ENCODE results near the gene ETV1.

- no peak for TF ChIP-seq CTCF (IDR thresholded peaks at IDR 0.05; ENCODE audit: low read depth, low read length, missing input control)
- no peak for TF ChIP-seq HNF4G (IDR thresholded peaks at IDR 0.05)
- TF ChIP-seq ATF3 (IDR thresholded peaks at IDR 0.05): no peak
- TF ChIP-seq RAD21 (IDR thresholded peaks at IDR 0.05): no peak
- no peak for TF ChIP-seq YY1 (IDR thresholded peaks at IDR 0.05)
- no peak for TF ChIP-seq SP1 (IDR thresholded peaks at IDR 0.05)
- TF ChIP-seq JUND (IDR thresholded peaks at IDR 0.05): no peak
- no peak for TF ChIP-seq TAF1 (conservative IDR thresholded peaks at IDR 0.05)
- no peak for TF ChIP-seq FOXA2 (IDR thresholded peaks at IDR 0.05)
- no peak for TF ChIP-seq HNF4A (conservative IDR thresholded peaks at IDR 0.05)
- TF ChIP-seq GABPA (IDR thresholded peaks at IDR 0.05 in 1 of 2, conservative IDR thresholded peaks at IDR 0.05 in 1 of 2): no peak
- TF ChIP-seq MAX (IDR thresholded peaks at IDR 0.05): no peak
Observed at GRCh38 chr7:13911909-13912308, 77.6 kb downstream of the ETV1 start.

Data from liver (tissue), 3 donors.